Measurements from ENCODE around the gene STK32C.

Gene STK32C

DNA sequence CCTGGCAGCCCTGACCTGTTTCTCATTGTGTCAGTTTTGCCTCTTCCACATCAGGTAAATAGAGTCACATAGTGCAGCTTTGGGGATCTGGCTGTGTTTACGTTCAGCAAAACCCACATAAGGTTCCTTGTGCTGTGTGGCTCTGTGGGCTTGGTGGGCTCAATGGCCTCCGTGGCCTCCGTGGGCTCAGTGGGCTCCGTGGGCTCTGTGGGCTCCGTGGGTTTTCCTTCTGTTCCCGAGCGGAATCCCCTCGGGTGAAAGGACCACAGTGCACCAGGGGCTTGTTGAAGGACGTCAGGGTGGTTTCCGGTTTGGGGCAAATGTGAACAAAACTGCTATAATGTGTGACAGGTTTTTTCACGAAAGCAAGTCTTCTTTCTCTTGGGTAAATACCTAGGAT is 133.5 kb downstream of the STK32C start:
- DNase-seq (ENCODE audit: extremely low read depth in 1 of 2, low read depth in 1 of 2) = no peak

DNA sequence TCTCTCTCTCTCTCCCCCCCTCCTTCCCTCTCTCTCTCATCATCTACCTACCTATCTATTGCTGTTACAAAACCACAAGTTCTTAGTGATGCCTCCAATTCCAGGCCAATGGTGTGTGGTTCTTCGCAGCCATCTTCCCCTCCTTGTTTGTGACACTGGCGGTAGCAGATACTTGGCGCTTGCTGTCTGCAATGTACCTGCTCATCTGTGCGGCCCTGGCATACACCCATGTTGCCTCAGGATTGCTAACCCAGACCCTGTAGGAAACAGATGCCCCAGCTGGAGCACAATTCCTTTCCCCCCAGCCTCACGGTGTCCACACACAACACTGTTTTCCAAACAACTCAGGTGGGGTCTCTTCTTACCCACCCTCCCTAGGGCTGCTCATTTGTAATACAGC is 134.6 kb downstream of the STK32C start:
- DNase-seq (ENCODE audit: extremely low read depth in 1 of 2, low read depth in 1 of 2) = no peak

DNA sequence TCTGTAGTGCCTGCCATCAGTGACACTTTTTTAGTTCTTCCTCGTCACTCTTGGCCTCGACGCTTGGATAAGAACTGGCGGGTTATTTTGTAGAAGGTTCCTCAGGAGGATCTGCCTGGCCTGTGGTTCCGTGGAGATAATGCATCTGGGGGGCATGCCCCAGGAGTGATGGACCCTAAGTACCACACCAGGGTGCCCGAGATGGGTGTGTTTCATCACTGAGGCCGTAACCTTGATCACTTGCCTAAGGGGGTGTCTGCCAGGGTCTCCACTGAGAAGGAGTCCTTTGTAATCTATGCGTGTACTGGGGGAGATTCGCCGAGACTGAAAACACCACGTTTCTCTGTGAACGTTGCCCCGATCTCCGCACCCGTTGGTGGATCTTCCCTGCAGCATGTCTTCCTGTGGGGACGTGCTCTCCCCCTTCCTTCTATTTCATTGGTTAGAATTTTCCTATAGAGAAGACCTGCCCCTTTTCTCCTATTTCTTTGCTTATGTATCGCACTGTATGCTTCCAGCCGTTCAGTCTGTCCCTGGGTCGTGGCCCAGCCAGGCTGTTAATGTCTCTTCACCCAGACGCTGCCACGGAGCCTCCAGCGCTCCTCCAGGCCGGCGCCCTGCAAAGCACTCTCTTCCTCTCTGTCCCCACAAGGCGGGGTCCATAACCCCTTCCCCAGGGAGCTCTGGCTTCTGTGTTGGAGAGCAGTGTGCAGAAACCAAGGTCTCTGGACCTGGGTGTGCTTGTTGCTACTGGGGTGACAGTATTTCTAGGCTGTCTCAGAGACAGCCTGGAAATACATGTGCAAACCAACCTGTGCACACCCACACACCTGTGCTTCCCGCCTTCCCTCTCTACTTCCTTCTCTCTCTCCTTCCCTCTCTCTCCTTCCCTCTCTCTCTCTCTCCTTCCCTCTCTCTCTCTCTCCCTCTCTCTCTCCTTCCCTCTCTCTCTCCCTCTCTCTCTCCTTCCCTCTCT is 135.4 kb downstream of the STK32C start:
- DNase-seq (ENCODE audit: extremely low read depth in 1 of 2, low read depth in 1 of 2) = no peak

DNA sequence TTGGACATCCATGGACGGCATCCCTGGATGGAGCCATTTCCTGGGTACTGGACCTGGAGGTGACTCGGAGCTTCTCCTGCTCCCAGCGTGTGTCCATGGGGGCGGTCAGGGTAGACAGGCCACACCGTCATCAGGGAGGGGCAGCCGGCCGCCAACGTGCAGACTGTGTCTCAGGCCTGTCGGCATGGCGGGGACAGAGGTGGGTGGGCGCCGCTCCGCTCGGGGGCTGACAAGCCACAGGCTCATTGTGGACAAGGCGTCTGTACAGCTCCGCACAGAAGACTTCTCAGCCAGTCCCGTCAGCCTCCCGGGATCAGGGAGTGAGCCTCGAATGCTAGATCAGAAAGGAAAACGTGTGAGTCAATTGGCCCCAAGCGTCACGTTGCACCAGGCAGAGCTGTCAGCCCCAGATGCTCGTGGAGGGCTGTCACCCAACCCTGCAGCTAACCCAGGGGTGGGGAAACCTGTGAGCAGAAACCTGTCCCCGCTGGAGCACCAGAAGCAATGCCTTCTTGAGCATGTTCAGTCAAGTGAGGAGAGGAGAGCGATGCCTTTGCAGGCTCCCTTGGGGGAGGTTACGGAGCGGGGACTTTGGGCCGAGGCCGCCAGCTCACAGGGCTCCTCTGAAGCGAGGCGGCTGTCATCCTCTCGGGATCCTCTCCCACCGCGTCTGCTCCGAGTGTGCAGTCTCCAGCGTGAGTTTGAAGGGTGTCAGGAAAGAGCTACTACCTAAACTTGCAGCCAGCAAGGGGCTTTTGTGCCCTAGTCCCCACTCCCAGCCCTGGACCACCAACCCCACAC is 137.0 kb downstream of the STK32C start:
- DNase-seq (ENCODE audit: extremely low read depth in 1 of 2, low read depth in 1 of 2) = no peak

DNA sequence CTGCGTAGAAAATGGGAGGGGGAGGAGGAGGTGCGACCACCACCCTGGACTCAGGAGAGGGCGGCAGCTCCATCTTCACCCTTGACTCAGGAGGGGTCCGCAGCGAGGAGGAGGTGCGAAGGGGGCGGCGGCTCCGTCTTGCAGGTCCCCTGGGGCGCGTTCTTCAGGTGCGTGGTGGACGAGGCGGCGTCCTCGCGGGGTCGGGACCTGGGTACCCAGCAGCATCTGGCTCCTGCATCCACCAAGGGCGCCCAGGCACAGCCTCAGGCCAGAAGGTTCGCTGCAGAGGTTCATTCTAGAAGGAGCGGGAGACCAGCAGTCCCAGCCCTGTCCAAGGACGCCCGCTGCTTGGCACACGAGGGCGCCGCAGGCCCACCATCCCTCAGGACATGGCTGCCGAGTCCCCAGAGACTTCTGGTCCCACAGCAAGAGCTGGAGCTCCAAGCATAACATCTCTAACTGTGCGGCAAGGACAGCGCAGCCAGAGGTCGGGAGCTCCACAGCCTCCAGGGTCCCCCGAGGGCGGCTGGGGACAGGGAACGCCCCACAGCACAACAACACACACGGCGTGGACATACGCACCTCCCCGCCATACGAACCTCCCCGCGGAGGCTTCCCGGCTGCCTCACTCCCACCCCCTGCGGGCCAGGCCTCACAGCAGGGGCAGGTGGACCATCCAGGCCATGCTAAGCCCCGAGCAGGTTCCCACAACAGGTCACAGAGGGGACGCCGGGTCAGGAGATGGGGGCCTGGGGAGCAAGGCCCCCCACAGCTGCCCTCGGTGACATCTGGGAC is 137.8 kb downstream of the STK32C start:
- no peak for DNase-seq (ENCODE audit: extremely low read depth in 1 of 2, low read depth in 1 of 2)

DNA sequence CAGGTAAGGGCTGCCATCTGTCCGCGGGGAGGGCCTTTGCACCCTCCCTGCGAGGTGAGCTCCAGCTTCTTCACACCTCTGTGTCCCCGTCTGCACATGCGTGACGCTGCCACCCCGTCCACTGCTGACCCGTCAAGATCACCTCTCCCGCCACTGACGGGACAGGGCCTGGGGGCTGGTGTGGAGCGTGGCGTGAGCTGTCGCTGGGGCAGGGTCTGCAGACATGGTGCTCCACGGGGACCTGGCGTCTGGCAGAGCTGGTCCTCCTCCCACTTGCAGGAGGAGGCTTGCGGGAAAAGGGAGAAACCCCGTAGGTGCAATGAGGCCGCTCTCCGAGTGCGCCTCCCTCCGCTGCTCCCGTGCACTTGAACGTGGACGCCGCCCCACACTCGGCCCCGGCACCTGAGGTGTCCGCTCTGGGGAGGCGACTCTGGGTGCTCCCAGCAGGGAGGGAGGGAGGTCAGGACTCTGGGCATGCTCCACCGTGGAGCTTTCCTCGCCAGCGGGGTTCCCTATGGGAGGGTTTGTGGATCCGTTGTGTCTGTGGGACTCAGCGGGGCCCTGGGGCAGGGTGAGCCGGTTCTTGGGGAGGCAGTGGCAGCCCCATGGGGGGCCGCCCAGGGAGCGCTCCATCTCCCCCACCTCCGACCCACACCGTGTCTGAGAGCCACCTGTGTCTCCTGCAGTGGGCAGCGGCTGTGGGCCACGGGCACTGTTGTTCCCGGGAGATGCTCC is 138.6 kb downstream of the STK32C start:
- DNase-seq (ENCODE audit: extremely low read depth in 1 of 2, low read depth in 1 of 2) = no peak

DNA sequence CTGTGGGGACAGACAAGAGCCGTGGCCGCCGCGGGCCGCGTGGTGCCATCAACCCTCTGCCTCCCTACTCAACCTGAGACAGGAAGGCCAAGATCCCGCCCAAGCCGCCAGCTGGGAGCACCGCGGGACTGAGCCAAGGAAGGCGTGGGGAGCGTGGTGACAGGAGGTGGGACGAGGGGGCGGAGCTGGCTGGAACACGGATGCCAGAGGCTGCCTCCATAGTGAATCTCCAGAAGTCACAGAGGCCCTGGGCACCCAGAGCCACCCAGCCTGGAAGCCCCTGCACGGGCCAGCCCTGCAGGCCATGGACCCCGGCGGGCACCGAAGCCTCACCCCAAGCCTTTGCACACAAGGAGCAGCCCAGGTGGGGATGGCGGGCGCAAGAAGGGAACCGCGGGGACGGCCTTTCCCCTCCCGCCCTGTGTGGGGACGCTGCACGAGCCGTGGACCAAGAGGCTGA is 139.1 kb downstream of the STK32C start:
- DNase-seq (ENCODE audit: extremely low read depth in 1 of 2, low read depth in 1 of 2) = no peak

DNA sequence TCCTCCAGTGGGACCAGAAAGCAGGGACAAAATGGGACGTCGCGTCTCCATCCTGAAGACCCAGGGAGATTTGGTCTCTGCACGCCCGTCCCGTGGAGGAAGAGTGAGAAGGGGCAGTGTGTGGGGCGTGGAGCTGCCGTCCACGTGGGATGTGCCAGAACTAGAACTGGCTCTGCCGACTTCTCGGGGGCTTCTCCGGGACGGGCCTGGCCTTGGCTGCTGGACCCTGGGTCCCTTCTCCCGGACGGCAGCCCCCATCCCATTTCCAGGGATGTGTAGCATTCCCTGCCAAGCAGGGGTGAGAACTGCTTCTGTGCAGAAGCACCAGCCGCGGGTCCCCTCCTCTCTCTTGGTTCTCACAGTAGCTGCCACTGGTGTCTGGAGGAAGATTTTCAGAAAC is 139.8 kb downstream of the STK32C start:
- DNase-seq (ENCODE audit: extremely low read depth in 1 of 2, low read depth in 1 of 2) = no peak

DNA sequence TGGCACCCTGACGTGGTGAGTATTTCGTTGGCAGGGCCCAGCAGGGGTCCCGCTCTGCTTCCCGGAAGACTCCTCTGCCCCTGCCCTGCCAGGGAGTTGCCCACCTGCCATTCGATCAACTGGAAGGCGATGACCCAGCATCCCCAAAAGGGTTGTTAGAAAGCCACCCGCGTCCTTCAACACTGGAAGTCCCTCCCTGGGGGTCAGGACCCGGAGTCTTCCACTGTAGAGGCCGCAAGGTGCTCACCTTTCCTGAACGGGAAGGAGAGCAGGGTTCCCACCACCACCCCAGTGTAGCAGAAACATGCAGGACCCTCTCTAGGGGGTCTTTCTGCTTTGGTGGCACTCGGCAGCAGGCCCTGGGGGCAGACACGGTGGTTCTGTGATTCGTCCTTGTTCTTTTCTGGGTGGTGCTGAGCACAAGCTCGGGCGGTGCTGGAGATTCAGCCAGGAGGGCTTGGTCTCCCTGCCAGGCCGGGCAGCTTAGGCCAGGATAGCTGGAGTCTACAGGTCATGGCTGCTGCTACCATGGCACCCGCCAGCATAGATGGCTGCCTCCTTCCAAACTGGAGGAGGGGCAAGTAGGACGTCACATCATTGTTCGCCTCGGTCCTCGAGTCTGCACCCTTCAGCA is 140.6 kb downstream of the STK32C start:
- no peak for DNase-seq (ENCODE audit: extremely low read depth in 1 of 2, low read depth in 1 of 2)

DNA sequence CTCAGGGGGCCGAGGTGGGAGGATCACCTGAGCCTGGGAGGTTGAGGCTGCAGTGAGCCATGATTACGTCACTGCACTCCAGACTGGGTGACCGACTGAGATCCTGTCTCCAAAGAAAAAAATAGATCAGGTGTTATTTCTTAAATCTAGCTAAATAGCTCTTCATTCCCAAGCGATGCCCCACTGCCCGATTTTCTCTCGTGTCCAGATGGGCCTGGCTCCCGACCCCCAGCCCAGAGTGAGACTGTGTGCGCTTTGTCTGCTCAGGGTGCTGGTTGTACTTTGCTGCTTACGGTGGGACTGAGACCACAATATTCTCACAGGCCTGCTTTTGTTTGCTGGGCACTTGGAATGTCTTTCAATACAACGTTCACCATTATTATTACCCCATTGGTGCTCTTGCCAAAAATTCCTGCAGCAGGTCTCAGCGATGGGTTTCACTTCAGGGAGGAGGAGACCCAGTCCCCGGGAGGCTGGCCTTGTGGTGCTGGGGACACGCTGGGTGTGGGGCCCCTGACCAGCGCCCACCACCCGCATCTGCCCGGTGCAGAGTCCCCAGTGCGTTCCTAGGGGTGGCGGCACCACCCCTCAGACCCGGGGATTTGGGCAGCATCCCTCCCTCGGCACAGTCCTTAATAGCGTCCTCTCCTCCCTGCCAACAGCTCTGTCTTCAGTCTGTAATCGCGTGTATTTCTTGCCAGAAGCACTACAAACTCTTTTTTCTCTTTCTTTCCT is 141.4 kb downstream of the STK32C start:
- no peak for DNase-seq (ENCODE audit: extremely low read depth in 1 of 2, low read depth in 1 of 2)

DNA sequence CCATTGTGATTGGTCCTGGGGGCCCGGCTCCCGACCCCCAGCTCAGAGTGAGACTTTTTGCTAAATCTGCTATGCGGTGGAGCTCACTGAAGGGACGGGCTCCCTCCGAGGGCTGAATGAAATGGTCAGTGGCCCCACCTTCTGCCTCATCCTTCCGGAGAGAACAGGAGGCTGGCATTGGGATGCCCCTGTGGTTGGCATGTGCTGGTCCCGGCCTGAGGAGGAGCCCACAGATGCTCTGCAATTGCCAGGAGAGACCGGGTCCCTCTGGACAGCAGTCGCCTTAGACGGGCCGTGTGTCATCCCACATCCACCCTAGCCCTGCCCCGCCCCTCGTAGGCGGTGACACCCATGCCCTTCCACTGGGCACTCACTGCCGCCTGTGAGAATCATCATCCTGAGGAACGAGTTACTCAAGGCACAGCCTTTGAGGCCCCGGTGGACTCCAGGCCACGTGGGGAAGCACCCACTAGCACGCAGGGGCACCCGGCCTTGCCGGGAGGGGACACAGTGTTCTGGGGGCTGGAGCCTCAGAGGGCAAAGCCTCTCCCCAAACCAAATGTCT is 142.3 kb downstream of the STK32C start:
- DNase-seq (ENCODE audit: extremely low read depth in 1 of 2, low read depth in 1 of 2) = no peak

DNA sequence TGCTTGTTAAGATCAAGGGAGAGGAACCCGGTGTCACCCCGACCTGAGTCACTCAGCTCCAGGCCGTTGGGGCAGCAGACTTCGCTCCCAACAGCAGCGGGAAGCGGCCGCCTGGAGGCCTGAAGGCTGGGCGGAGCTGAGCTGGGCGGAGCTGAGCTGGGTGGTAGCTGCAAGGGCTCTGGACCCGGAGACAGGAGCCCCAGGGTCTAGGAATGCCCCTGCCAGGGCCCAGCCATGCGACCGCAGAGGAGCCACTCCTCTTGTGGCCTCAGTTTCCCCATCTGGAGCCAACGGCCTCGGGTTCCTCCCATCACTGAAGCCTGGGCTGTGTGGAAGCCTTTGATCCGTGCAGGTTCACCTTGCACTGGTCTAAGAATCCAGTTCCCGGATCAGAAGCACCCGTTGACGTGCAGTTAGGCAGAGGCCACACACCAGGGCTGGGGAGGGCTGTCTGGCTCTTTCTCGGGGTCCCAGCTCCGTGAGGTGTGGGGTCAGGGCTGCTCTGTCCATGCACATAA is 142.9 kb downstream of the STK32C start:
- DNase-seq (ENCODE audit: extremely low read depth in 1 of 2, low read depth in 1 of 2) = no peak

DNA sequence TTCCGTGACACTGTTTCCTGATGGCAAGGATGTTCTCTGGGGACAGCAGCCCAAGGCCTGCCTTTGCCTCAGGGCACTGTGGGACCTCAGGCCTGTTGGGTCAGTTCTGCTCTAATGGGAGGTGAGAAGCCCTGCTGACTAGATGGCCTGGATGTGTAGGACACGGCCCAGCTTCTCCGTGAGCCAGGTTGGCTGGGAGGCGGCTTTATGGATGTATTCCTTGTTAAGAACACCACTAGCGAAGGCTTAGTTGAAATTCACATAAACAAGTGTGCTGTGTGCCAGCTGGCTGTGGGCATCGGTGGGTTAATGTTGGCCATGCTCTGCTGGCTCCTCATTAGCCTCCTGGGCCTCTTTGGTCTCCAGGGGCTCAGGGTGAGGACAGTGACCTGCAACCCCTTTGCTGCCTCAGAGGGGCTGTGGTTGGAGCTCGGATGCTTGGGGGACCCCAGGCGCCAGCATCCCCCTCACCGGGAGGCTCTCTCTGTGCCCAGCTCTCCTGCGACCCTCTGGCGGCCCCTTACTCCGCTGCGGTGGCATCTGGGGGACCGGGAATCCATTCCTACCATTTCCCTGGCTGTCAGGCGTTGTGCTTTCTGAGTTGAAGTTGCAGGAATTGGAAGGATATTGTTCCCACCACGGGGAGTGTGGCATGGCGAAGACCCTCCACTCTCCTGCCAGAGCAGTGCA is 143.8 kb downstream of the STK32C start:
- no peak for DNase-seq (ENCODE audit: extremely low read depth in 1 of 2, low read depth in 1 of 2)

DNA sequence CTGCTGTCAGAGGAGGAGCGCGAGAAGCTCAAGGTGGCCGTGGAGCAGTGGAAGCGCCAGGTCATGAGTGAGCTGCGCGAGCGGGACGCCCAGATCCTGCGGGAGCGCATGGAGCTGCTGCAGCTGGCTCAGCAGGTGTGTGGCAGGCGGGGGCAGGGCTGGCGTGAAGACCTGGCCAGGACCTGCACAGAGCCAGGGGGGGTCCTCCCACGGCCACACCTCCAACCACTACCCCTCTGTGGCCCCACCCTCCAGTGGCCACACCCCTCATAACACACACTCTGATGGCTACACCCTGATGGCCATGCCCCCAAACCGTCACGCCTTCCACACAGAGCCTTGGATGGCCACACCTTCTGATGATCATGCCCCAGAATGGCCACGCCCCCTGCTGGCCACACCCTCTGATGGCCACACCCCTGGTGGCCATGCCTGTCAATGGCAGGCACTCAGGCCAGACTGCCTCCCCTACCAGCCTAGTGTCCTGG is 144.4 kb downstream of the STK32C start:
- no peak for DNase-seq (ENCODE audit: extremely low read depth in 1 of 2, low read depth in 1 of 2)

DNA sequence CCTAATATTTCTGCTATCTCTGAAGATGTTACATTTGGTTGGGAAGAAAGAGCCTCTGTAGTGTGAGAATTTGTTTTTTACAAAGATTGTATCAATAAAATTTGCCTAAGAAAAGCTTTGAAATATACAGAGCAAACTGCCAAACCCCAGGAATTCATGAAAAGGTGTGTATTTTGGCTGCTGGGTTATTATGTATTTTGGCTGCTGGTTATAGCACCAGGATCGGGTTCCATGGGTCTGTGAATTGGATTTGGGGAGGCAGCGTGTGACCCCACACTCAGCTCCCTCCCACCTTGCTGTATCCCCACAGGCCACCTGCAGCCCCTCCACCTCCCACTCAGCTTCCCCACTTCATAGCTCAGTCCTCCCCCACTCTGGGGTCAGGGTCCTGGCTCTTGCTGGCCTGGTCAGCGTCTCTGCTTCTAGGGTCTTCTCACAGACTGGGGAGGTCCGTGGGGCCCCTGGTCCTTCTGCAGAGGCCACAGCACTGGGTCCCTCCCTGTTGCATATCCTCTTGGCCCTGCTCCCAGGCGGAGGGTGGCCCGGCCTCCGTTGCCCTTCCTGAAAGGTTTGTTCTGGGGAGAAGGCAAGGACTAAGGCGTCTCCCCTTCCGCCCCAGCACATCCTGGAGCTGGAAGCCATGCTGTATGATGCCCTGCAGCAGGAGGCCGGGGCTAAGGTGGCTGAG is 145.0 kb downstream of the STK32C start:
- DNase-seq (ENCODE audit: extremely low read depth in 1 of 2, low read depth in 1 of 2) = no peak

DNA sequence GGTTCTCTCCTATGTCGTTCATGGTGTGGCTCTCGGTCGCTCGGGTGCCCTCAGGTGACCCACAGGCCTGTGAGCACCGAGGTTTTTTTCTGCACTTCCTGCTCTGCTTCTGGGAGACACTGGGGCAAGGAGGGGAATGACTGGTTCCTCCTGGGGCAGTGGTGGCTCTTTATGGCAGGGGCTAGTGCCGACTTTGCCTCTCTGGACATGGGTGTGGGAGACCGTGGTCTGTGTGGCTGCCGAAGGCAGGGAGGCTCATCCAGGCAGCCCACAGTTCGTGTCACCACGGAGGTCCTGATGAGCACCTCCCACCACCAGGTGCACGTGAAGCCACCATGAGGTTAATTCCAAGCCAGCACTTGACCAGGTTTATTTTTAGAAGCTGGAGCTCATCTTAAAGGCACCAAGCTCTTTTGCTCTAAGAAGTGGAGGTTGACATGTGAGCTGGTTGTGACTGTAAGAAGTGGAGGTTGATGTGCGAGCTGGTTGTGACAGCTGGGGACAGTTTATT is 145.7 kb downstream of the STK32C start:
- DNase-seq (ENCODE audit: extremely low read depth in 1 of 2, low read depth in 1 of 2) = no peak

All from stimulated activated CD8-positive, alpha-beta memory T cell treated with anti-CD3 and anti-CD28 coated beads, Interleukin-7, amount 100 ng/mL, for 48 hours (primary cell).